ENCODE data around the gene GRID1. TPM values are rescaled to one million over a fixed set of nuclear protein-coding genes. Genes with fewer than 3 reads are reported as not detected.

The GRID1 gene
- total RNA-seq, 1 experiment from 2014 or later, result not detected

DNA sequence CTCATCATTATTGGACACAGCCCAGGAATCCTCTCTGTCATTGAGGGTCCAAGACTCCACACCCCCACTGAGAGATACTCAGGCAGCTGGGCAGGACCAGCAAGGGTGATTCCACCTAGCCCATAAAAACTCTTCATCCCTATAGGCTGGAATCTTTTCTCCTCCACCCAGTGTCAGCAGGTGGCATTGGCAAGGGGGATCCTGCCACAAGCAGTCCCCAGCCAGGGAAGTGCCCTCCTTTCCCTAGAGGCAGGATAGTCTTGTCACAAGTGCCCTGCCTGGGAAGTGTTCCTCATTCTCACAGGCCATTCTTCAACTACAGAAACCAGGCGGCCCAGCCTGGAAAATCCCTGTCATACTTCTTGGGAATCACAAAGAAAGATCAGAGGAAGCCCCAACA, 533.6 kb downstream of the GRID1 start:
- intact Hi-C loops (cut with micrococcal nuclease; ENCODE audit: unreplicated experiment), result no loop called here
- Mint-ChIP-seq H3K4me3 (ENCODE audit: low read depth, unreplicated experiment) (no peak overlapping the region), H3K27me3 (ENCODE audit: unreplicated experiment) (no peaks in the 10 kb centered on the region), H3K4me1 (ENCODE audit: low read depth, unreplicated experiment) (no peaks in the 10 kb centered on the region), H3K9me3 (ENCODE audit: low read depth, unreplicated experiment) (no peaks in the 10 kb centered on the region), H3K27ac (ENCODE audit: unreplicated experiment) (no peak overlapping the region), H3K36me3 (ENCODE audit: insufficient read depth, unreplicated experiment) (no peaks in the 10 kb centered on the region)
- CTCF ChIA-PET, result no interaction called here
- BruUV-seq (replicated peaks), result no TSS peak
- DNase-seq, result no peak
- TF ChIP-seq, protein P1, sequence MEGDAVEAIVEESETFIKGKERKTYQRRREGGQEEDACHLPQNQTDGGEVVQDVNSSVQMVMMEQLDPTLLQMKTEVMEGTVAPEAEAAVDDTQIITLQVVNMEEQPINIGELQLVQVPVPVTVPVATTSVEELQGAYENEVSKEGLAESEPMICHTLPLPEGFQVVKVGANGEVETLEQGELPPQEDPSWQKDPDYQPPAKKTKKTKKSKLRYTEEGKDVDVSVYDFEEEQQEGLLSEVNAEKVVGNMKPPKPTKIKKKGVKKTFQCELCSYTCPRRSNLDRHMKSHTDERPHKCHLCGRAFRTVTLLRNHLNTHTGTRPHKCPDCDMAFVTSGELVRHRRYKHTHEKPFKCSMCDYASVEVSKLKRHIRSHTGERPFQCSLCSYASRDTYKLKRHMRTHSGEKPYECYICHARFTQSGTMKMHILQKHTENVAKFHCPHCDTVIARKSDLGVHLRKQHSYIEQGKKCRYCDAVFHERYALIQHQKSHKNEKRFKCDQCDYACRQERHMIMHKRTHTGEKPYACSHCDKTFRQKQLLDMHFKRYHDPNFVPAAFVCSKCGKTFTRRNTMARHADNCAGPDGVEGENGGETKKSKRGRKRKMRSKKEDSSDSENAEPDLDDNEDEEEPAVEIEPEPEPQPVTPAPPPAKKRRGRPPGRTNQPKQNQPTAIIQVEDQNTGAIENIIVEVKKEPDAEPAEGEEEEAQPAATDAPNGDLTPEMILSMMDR (IDR thresholded peaks at IDR 0.05; ENCODE audit: unreplicated experiment), result no peak

DNA sequence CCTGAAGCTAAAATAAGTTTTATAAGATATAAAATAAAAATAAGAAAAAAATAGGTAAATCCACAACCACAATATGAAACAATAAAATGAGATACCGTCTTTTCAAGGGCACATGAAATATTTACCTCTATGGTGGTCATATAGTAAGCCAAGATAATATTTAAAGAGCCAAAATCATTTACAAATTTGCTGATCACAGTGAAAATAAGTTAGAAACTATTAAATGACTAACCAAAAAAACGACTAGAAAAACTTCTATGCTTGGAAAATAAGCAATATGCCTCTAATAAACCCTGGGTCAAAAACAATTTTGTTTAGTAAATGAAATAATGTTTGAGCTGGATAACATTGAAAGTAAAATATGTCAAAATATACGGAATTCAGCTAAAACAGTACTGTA, 535.2 kb downstream of the GRID1 start:
- Mint-ChIP-seq H3K4me1 (ENCODE audit: low read depth, unreplicated experiment) (no peaks in the 10 kb centered on the region), H3K27ac (ENCODE audit: unreplicated experiment) (no peak overlapping the region), H3K36me3 (ENCODE audit: insufficient read depth, unreplicated experiment) (no peaks in the 10 kb centered on the region), H3K4me3 (ENCODE audit: low read depth, unreplicated experiment) (no peak overlapping the region), H3K9me3 (ENCODE audit: low read depth, unreplicated experiment) (peaks cover 7% of the 10 kb centered on the region), H3K27me3 (ENCODE audit: unreplicated experiment) (no peaks in the 10 kb centered on the region)
- TF ChIP-seq, protein P1 (IDR thresholded peaks at IDR 0.05; ENCODE audit: unreplicated experiment), result no peak
- no peak for DNase-seq
- intact Hi-C loops (cut with micrococcal nuclease; ENCODE audit: unreplicated experiment), result no loop called here
- no TSS peak for BruUV-seq (replicated peaks)
- CTCF ChIA-PET, result no interaction called here

DNA sequence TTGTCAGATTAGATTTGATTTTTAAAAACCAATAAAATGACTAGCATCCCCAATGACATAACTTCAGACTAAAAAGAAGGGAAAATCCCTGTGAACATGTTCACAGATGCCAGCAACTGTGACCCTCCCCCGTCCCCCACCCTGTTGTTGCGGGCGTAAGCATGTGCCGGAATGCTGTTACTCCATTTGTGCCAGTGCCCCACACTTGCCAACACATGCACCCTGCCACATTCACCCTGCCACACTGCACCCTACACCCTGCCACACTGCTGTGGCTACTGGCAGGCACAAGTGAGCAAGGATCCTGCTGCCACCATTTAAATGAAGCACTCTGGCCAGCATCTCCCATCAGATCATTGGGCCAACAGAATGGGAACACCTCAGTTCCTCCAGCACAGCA, 540.2 kb downstream of the GRID1 start:
- CTCF ChIA-PET, result no interaction called here
- BruUV-seq (replicated peaks), result no TSS peak
- H3K27me3 Mint-ChIP-seq (ENCODE audit: unreplicated experiment), result no peaks in the 10 kb centered on the region
- H3K36me3 Mint-ChIP-seq (ENCODE audit: insufficient read depth, unreplicated experiment), result no peaks in the 10 kb centered on the region
- no peaks in the 10 kb centered on the region for H3K4me1 Mint-ChIP-seq (ENCODE audit: low read depth, unreplicated experiment)
- no peak overlapping the region for H3K27ac Mint-ChIP-seq (ENCODE audit: unreplicated experiment)
- peaks cover 7% of the 10 kb centered on the region for H3K9me3 Mint-ChIP-seq (ENCODE audit: low read depth, unreplicated experiment)
- intact Hi-C loops (cut with micrococcal nuclease; ENCODE audit: unreplicated experiment), result no loop called here
- no peak for DNase-seq
- no peak overlapping the region for H3K4me3 Mint-ChIP-seq (ENCODE audit: low read depth, unreplicated experiment)
- TF ChIP-seq, protein P1 (IDR thresholded peaks at IDR 0.05; ENCODE audit: unreplicated experiment), result no peak

DNA sequence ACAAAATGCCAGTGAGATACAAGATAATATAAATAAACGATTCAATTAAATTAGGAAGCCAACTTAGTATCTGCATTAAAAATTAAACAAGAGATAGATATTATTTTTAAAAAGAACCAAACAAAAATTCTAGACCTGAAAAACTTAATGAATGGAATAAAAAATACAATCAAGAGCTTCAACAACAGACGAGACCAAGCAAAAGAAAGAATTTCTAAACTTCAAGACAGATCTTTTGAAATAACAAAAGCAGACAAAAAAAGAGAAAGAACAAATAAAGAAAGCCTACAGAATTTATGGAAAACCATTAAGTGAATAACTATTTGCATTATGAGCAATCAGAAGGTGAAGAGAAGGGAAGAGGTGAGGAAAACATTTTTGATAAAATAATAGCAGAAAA, 555.2 kb downstream of the GRID1 start:
- TF ChIP-seq, protein P1 (IDR thresholded peaks at IDR 0.05; ENCODE audit: unreplicated experiment), result no peak
- CTCF ChIA-PET, result no interaction called here

More for the DNA sequence above, 555.2 kb downstream of the GRID1 start:
- no TSS peak for BruUV-seq (replicated peaks)
- H3K27me3 Mint-ChIP-seq (ENCODE audit: unreplicated experiment), result no peaks in the 10 kb centered on the region
- no peaks in the 10 kb centered on the region for H3K36me3 Mint-ChIP-seq (ENCODE audit: insufficient read depth, unreplicated experiment)
- intact Hi-C loops (cut with micrococcal nuclease; ENCODE audit: unreplicated experiment), result no loop called here
- H3K4me3 Mint-ChIP-seq (ENCODE audit: low read depth, unreplicated experiment), result no peak overlapping the region
- no peak for DNase-seq
- H3K27ac Mint-ChIP-seq (ENCODE audit: unreplicated experiment), result no peak overlapping the region
- H3K9me3 Mint-ChIP-seq (ENCODE audit: low read depth, unreplicated experiment), result peaks cover 2% of the 10 kb centered on the region
- H3K4me1 Mint-ChIP-seq (ENCODE audit: low read depth, unreplicated experiment), result no peaks in the 10 kb centered on the region
